H1 (cell line): ENCODE measurements around the gene INHA.

Experiments used
- EP300 ChIP-seq, 2 experiments: IDR thresholded peaks; 1 replicate in 1 of 2; 2 replicates in 1 of 2; pipeline ENCODE4 v1.6.1; 2011 to 2012; ENCODE audit warnings: low read depth in 2 of 2, low read length in 2 of 2, mild to moderate bottlenecking in 2 of 2, borderline replicate concordance in 1 of 2, inconsistent platforms in 1 of 2, moderate library complexity in 1 of 2
- TF ChIP-seq, protein P1 (sequence below), 3 experiments: IDR thresholded peaks; 1 replicate in 2 of 3; 2 replicates in 1 of 3; pipeline versions ENCODE4 v1.5.1 to v1.6.1; 2011; ENCODE audit warnings: low read length in 3 of 3, mild to moderate bottlenecking in 3 of 3, inconsistent platforms in 2 of 3, low read depth in 1 of 3, moderate library complexity in 1 of 3; ENCODE audit not compliant: insufficient read depth in 1 of 3; ENCODE audit errors: control extremely low read depth in 1 of 3

DNA sequence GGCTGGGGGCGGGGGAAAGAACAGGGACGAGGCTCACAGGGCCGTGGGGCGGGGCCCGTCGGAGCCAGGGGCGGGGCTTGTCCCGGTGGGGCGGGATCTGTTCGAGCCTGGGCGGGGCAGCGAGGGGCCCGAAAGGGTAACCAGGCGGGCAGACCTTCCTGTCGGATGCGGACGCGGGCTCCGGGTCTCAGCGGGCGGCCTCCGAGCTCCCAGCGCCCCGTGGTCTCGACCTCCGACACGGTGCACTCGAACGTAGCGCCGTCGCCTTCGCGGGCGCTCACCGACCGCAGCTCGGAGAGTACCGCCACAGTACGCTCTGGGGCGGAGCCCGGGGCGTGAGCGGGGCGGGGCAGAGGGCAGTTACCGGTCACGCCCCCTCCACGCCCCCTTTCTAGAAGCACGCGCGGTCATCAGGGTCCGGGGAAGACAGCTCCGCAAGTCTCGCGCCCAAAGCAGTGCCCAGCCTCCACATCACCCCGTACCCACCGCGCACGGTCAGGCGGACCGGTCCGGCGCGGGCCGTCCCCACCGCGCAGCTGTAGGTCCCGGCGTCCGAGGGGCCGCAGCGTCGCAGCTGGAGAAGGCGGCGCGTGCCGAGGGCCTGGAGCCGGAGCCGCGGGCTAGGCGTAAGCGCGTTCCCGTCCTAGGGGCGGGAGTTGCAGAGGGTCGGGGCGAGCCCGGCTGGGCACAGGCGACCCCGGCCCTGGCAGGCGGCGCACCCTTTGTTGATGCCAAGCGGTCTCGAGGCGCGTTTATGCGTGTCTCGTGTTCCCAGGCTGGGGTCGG lies 19.5 kb upstream of the INHA start:
- TF ChIP-seq, protein P1, sequence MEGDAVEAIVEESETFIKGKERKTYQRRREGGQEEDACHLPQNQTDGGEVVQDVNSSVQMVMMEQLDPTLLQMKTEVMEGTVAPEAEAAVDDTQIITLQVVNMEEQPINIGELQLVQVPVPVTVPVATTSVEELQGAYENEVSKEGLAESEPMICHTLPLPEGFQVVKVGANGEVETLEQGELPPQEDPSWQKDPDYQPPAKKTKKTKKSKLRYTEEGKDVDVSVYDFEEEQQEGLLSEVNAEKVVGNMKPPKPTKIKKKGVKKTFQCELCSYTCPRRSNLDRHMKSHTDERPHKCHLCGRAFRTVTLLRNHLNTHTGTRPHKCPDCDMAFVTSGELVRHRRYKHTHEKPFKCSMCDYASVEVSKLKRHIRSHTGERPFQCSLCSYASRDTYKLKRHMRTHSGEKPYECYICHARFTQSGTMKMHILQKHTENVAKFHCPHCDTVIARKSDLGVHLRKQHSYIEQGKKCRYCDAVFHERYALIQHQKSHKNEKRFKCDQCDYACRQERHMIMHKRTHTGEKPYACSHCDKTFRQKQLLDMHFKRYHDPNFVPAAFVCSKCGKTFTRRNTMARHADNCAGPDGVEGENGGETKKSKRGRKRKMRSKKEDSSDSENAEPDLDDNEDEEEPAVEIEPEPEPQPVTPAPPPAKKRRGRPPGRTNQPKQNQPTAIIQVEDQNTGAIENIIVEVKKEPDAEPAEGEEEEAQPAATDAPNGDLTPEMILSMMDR (IDR thresholded peaks at IDR 0.05; ENCODE audit: control extremely low read depth in 1 of 3, insufficient read depth in 1 of 3, low read depth in 1 of 3, low read length in 3 of 3) = no peak
- no peak for TF ChIP-seq EP300 (IDR thresholded peaks at IDR 0.05; ENCODE audit: borderline replicate concordance in 1 of 2, low read depth in 2 of 2, low read length in 2 of 2)
